Measurements from ENCODE around the gene COG4.
"Not testable (repeated sequence)": the region's sequence is repeated elsewhere in the genome, so short reads cannot be mapped to it uniquely, and the experiment has no call there.

The COG4 gene

DNA sequence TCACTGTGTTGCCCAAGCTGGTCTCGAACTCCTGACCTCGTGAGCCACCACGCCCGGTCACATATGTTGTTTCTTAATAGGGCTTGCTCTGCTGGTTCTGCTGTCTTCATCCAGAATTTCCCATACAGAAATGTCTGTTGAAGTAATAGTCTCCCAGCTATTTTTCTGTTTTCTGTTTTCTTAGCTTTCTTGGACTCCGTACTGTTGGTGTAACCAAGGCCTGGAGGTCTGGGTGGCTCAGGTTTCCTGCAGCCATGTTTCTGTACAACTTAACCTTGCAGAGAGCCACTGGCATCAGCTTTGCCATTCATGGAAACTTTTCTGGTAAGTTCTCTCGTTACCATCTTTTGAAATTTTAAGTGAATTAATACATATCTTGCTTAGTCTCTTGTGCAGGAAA lies 3.0 kb upstream of the COG4 start:
- DNase-seq: no peak

DNA sequence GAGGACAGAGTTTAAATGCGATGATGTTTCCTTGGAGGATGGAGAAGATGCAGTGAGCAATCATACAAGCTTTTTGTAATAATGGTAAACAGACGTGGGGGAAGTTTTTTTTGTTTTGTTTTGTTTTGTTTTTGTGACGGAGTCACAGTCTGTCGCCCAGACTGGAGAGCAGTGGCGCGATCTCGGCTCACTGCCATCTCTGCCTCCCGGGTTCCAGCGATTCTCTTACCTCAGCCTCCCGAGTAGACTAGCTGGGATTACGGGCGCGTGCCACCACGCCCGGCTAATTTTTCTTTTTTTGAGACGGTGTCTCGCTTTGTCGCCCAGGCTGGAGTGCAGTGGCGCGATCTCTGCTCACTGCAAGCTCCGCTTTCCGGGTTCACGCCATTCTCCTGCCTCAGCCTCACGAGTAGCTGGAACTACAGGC lies 1.1 kb upstream of the COG4 start:
- DNase-seq: not testable (repeated sequence)

- no peak for DNase-seq
These were observed 517 bp upstream of the COG4 start, which contains the start of gene SF3B3 for GRCh38 chr16:70523743-70524398. Gene SF3B3, plus strand, starts transcription at chr16:70523816. Its CDS starts 2,841 bp downstream, at chr16:70526657.

DNA sequence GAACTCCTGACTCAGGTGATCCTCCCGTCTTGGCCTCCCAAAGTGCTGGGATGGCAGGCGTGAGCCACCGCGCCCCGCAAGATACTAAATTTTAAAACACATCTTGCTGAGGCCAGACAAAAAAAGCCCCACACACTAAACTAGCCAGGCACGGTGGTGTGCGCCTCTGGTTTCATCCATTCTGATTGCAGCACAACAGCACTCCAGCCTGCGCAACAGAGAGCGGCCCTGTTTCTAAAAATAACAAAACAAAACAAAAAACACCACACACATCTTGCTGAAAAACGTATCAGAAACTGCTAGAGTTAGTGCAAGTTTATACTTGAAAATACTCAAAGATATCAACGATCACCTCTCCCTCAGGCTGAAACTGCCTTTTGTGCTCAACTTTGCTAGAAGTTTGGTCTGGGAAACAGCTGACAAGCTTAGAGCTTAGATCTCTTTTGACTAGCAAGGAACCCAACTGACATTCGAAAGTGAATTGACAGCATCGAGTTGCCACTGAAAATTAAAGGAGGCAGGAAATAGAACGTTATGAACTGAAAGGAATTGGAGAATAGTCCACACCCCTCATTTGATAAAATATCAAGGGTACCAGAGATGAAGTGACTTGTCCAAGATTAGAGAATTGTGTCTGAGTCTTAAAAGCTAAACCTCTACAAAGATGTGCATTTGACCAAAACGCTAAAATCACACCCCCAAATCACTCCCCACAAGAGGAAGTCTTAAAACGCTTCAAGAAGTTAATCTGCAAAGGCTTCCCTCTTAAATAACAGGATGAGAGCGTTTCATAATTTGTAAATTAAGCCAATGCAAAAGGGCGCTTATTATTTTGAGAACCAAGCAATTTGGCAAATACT lies 908 bp downstream of the COG4 start:
- DNase-seq: no peak

- no peak for DNase-seq
These were observed 2.6 kb downstream of the COG4 start for GRCh38 chr16:70520612-70521297.

- no peak for DNase-seq
These were observed 10.9 kb downstream of the COG4 start for GRCh38 chr16:70512456-70512855.

GRCh38 chr16:70511833-70512232 lies 11.5 kb downstream of the COG4 start:
- DNase-seq: no peak

- no peak for DNase-seq
These were observed 13.1 kb downstream of the COG4 start for GRCh38 chr16:70510216-70510615.

- no peak for DNase-seq
These were observed 14.6 kb downstream of the COG4 start for GRCh38 chr16:70508752-70509151.

GRCh38 chr16:70496513-70496912 lies 26.8 kb downstream of the COG4 start:
- DNase-seq: no peak

GRCh38 chr16:70495425-70496182 lies 27.8 kb downstream of the COG4 start:
- DNase-seq: no peak

- DNase-seq: no peak
These were observed 28.6 kb downstream of the COG4 start for GRCh38 chr16:70494777-70495176.

DNA sequence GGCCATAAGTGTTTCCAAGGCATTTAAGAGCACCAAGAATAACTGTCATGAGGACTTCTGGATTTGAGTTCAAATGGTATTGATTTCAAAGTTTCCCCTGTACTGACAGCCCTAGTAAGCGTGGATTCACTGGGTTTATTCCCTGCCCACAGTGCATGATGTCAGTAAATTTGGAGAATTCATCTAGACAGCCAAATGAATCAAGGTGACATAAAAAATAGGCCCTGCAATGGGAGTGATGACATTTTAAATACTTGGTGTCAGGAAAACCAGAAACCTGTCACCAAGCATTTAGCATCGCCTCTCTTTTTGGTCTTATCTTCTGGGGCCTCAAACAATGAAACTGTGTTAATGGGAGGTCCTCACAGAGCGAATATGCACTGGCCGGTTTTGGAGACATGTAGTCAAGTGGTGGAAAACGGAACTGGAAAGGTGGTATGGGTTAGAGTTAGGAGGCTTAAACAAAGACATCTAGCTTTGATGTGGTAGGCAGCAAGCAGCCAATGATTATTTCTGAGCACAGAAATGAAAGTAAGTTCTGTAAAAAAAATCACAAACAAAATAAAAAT lies 29.1 kb downstream of the COG4 start:
- DNase-seq: no peak

DNA sequence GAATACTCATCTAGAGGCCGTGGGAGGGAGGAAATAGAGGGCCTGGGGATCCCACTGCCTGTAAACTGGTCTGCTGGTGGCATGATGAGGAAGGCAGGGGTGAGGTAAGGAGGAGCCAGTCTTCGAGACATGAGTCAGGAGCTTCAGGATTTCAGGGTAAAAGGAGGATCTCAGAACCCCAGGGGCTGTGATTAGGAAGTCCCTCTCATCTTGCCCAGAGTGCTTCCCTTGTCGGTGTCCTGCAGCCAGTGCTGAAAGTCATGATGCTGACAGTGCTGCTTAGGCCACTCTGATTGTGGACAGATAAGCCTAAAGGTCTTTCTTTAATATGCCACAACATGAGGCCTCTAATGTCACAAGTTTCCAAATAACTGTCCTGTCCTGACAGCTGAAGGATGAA lies 29.6 kb downstream of the COG4 start:
- DNase-seq: no peak

DNA sequence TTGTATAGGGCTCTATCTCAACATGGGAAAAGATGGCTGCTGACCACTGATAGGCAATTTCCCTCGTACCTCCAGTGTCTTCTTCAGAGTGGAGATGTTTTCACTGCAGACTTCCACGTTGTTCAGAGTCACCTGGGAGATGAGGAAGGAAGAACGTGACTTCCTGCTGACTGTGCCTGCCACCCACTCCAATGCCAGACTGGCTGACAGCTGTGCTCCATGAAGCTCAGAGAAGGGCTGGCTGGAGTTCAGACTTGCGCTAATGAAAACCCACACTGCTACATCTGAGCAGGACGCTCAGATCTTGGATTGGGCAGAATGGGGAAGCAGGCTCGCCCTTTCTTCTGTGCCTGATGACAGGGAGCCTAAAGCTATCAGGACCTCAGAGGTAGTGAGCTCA lies 33.1 kb downstream of the COG4 start:
- no peak for DNase-seq

- DNase-seq: no peak
These were observed 38.5 kb downstream of the COG4 start for GRCh38 chr16:70484867-70485266.

GRCh38 chr16:70483426-70483825 lies 39.9 kb downstream of the COG4 start:
- DNase-seq: no peak

DNA sequence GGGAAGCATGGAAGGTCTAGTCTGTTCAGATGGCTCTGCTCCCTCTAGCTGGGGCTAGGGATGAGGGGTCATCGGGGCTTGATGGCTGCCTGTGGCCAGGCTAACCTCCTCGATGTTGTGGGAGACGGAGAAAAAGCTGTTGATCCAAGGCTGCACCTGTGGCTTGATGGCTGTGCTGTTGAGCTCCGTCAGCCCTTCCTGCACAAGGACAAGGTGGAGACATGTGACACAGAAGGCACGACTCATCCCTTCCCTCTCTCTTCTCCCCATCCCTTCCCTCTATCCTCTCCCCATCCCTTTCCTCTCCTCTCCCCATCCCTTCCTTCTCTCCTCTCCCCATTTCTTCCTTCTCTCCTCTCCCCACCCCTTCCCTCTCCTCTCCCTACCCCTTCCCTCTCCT lies 40.7 kb downstream of the COG4 start:
- no peak for DNase-seq

DNA sequence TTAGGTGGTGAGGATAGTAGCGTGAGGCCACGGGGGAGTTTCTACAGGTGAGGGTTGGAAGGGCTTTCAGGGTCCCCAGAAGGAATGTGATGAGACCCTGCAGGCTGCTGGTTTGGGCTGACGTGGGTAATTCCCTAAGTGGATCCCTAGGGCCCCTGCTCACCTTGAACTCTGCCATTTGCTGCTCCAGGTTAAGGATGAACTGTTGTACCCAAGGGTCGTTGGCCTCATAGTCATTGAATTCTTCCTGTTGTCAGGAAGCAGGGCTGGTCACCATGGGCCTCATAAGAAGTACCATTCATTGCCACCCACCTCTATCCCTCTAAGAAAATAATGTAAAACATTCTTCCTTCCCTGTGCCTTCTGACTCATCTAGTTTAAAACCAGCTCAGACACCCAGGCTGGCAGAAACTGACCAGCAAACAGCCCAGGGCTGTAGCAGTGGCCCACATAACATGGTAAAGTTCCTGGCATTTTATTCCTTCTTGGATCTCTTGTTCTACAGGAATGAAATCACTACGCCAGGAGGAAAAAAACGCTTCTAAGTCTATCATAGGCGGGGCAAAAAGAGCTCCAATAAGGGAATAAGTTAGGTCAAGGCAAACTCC lies 41.3 kb downstream of the COG4 start:
- DNase-seq: no peak

DNA sequence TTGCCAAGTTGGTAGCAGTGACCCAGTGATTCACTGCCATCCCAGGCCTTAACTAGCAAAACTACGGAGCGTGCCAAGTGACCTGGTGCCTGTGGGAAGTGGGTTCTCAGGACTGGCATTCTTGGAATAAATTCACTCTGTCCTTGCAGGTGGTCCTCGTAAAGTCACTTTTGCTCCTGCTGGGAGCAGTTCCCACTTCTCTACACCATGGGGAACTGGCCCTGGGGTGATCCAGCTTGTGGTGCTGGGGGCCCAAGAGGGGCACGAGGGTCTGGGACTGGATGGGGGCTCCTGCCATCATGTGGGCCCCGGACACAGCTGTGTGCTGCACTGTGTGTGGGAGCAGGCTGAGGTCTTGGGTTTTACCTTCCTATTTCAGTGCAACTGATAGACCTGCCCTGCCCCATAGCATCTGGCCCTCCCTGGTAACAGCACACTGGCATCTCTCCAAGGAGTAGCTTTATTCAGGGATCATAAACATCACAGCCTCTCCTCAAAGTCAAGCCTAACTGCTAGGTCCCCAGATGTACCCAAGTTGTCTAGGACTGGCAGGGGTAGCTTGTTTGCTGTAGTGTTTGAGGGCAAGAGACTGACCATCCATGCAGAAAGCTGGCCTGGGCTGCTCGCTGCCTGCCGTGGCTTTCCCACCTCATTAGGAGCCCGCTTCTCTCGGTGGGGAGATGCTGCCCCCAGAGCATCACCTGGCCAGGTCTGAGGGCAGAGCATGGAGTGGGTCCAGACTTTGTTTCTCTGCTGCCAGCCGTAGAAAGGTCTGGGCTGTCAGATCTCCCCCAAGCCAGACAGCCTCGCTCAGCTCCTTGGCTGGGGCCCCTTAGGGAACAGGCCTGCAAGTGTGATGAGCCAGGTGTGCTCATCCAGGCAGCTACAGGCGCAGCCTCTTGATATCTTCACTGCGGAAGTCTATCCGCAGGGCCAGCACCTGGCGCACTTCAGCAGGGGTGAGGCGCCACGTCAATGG lies 42.9 kb downstream of the COG4 start:
- DNase-seq: no peak

- DNase-seq: no peak
These were observed 44.4 kb downstream of the COG4 start for GRCh38 chr16:70478912-70479341.

All from cortex of kidney (tissue), 1 donor.